ENCODE results near the gene EYS.

Gene EYS

GRCh38 chr6:64696053-64696452 lies 1011.0 kb downstream of the EYS start:
- DNase-seq: peak; percentile 19

- no peak for DNase-seq
Measured at GRCh38 chr6:64694356-64694755, 1012.7 kb downstream of the EYS start.

- no peak for DNase-seq
Measured at GRCh38 chr6:64691064-64691463, 1016.0 kb downstream of the EYS start.

DNA sequence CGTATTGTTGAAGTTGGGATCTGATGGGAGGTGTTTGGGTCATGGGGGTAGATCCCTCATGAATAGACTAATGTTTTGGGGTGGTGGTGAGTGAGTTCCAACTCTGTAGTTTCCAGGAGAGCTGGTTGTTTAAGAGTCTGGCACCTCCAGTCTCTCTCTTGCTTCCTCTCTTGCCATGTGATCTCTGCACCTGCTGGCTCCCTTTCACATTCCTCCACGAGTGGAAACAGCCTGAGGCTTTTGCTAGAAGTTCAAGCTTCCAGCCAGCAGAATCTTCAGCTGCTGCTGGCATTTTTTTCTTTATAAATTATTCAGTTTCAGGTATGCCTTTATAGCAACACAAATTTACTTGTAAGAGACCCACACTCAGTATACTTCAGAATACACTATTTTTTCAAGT lies 1021.6 kb downstream of the EYS start:
- no peak for DNase-seq

DNA sequence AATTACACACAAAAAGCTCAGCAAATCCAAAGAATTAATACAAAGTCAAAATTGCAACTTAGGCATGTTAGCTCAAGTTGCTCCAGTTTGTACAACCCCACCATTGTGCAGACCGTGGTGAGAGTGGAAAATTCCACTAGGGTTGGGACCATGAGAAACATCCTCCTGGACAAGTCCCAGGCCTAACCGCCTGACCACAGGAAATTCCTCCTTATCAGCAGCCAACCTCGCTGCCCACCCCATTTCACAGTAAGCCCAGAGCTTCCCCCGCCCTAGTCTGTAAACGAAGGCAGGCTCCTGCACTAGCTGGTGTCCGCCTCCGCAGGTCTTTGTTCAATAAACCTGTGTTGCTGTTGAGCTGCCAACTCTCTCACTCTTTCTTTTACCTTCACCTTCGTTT lies 1023.3 kb downstream of the EYS start:
- no peak for DNase-seq

- DNase-seq: no peak
Measured at GRCh38 chr6:64681416-64682160, 1025.4 kb downstream of the EYS start.

- no peak for DNase-seq
Measured at GRCh38 chr6:64680446-64680845, 1026.6 kb downstream of the EYS start.

DNA sequence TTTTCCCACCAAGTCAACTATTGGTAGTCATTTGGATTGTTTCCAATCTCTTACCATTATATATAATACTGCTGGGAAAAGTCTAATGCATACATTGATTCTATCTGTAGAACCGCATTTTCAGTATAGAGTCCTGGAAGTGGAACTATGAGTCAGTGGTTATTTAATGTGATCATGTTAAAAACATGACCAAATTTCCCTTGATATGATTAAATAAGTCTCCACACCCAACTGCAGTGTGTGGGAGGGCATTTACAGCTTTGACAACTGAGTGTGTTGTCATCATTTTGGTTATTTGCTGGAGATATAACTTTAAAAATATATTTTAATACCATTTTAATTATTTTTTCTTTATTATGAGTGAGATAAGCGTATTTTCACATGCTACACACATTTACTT lies 1027.6 kb downstream of the EYS start:
- no peak for DNase-seq

- DNase-seq: no peak
Measured at GRCh38 chr6:64672651-64673050, 1034.4 kb downstream of the EYS start.

DNA sequence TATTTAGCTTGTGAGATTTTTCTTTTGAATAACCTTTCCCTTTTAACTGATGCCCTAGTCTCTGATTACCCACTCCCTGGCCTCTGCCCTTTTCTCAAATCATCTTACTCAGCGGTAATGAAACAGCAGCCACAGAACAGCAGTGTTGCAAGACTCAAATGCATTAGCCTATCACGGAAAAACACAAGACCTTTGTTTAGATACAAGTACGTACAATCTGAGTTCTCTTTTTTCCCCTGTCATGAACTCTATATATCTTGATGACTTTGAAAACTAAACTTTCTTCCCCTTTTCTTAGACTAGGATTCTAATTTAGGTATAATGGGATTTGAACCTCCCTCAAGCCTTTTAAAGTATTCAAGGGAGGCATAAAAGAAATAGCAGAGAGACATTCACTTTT lies 1034.9 kb downstream of the EYS start:
- no peak for DNase-seq

GRCh38 chr6:64665137-64665536 lies 1041.9 kb downstream of the EYS start:
- no peak for DNase-seq

DNA sequence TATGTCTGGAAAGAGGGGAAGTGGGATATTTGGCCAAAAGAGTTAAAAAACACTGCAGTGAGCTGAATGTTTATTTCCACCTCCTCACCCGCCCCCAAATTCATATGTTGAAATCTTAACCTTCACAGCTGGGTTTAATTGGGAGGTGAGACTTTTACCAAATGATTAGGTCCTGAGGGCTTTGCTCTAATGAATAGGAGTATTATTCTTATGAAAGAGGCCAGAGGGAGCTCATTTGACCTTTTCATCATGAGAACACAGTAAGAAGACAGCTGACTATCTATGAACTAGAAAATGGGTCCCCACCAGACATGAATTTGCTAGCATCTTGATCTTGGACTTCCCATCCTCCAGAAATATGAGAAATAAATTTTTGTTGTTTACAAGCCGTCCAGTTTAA lies 1042.5 kb downstream of the EYS start:
- DNase-seq: no peak

DNA sequence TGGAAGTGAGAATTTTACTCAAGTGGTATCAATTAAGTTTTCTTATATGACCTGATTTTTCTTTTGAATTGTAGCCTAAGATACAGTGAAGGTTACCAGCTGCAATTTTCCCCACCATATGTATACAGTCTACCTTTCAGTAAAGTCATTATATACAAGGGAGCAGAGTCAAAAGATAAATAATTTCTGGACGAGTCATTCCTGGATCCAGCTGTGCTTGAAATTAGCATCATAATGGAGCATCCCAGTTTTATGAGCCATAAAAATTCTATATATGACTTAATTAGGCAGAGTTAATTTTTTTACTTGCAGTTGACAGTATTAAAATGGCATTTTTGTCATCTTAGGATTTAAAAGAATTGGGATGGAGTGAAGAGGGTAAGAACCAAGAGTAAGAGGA lies 1063.0 kb downstream of the EYS start:
- DNase-seq: peak; percentile 28

DNA sequence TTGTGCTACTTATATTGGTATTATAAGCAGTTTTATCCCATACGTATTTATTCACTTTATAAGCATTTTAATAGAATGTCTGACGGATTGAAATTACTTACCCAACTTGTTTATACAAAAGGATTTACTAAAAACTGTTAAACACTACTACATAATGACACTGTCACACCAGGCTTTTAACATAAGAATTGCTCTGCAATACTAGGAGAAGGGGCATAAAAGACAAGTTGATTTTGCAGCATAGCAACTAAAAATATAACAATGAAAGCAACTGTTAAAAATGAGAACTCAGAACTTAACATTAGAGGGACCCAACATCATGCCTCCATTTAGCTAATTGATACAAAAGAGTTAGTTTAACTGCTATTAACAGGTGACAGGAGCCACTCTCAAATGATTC lies 1076.1 kb downstream of the EYS start:
- no peak for DNase-seq

DNA sequence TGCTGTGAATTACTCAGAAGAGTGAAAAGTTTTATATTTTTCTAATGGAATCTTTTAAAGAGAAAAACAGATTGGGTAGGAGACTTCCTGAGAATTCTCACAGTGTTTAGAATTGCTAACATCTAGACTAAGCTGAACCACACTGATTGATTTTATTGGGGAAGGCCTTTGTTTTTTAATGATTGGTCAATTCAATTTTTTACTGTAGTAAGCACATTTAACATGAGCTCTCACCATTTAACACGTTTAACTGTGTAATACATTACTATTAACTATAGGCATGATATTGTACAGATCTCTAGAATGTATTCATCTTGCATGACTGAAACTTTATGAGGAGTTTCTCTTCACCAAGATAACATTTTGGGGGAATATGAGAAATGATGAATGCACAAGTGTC lies 1084.1 kb downstream of the EYS start:
- no peak for DNase-seq

- no peak for DNase-seq
Measured at GRCh38 chr6:64602993-64603392, 1104.0 kb downstream of the EYS start.

DNA sequence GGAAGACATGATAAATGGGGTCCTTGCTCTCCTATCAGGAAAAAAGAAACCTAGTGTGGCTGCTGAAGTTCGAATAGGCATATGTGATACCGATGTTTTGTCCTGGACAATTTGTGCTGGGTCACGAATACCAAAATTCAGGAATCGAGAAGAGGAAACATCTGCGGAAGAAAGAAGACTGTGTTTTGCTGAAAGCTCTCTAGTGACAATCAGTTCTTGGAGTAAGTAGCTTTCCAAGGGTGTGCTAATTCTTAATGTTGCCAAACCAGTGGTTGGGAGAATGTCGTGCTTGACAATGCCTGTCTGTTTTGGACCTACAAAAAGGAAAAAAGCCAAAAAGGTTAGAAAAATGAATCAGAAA lies 1115.4 kb downstream of the EYS start:
- no peak for DNase-seq

DNA sequence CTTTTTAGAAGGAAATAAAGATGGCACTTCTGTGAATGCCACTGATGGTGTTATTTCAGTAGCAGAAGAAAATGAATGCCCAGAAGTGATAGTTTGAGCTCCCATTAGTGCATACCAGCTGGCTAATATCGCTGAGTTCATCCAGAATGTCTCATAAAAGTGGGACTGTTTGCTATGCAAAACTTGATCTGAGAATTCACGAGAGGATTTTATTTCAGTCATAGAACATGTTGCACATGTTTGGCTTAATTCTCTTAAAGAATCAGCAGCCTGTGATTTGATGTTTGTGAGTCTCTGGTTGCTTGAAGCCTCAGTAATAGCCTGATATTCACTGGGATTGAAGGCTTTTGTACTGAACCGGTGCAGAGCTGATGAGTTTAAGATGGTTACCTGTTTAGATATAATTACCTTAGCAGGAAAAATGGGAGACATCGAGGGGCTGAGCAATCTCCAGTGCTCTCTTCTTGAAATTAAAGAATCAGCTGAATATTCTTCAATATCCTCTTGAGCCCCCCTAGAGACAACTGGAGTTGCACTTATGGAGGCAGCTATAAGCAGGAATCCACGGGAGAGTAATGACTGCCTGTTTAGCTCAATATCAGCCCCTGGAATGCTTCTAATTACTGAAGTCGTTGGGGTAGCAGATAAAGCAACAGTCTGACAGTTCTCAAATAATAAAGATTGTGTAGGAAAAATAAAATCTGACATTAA lies 1115.9 kb downstream of the EYS start:
- DNase-seq: no peak

DNA sequence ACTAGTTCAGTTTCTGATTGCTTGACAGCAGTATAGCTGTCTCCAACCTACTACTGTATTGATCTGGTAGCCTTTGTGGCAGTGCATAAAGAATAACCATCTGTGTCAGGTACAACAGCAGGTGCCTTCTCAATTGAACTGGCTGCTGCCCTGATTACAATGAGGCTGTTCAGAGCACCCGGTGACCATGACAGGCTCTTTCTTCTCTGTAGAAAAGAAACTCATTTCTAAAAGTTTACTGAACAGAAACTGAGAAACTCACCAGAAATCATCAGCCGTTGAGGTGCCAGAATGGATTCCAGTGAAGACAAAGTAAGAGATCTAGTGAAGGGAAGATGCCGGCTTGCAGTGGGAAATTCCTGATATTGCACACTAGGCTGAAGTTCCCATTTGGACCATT lies 1117.1 kb downstream of the EYS start:
- no peak for DNase-seq

DNA sequence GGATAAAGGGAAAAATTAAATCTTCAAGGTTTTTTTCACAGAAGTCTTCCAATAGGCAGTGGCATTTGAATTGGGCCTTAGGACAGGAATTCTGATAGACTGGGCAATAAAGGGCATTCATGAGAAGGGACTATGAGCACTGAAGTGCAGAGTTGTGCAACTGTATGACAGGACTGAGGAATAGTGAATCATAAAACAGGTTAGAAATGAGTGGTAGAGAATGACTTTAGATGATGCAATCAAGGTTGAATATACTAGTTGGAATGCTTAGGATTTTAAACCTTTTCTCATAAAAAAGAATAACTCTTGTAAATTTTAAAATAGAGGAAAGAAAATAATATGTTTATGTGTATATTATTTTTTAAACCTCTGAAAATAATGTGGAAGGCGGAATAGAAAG lies 1126.7 kb downstream of the EYS start:
- no peak for DNase-seq

DNA sequence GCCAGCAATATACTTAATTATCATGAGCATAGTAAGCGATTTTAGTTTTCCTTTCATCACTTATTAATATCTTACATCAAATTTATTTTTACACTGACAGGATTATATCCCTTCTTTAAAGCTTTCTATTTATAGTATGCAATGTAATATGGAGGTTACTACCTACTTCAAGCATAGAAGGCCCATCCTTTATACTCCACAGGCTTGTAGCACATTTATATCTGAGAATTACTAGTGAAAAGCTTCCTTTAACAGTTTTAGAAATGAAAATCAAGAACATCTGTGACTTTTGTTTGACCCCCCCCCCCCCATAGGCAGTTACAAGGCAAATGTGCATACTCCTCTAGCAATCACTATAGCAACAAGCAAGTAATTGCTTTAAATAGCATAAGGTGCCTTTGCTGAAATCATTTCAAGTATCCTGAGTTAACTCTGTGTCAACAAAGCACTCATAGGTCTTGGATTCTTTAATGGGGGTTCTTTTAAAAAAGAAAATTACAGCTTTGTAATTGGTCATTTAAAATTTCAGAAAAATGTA lies 1153.7 kb downstream of the EYS start:
- peak; percentile 52 for DNase-seq

GRCh38 chr6:64547594-64548268 lies 1159.3 kb downstream of the EYS start:
- no peak for DNase-seq

- DNase-seq: no peak
Measured at GRCh38 chr6:64539917-64540316, 1167.1 kb downstream of the EYS start.

- DNase-seq: peak; percentile 54
Measured at GRCh38 chr6:64538722-64539121, 1168.3 kb downstream of the EYS start.

Measured in NCI-H748 treated with DMSO at 0.1 percent for 48 hours (cell line).